Measurements from ENCODE around the gene CNOT6.

GRCh38 chr5:180625791-180626660 is 131.8 kb downstream of the CNOT6 start:
- TF ChIP-seq EZH2 (IDR thresholded peaks at IDR 0.05; ENCODE audit: low read depth) (no peak), CTCF (conservative IDR thresholded peaks at IDR 0.05) (no peak)
